SJCRH30 (cell line): ENCODE measurements around the gene BLTP3B. TPM values are rescaled to one million over a fixed set of nuclear protein-coding genes. Genes with fewer than 3 reads are reported as not detected.

Experiments
- DNase-seq, 2 experiments: peaks; one replicate each; pipeline ENCODE4 v3.0.0-alpha.2; 2015 to 2020
- H3K27ac ChIP-seq: fragments of 250-450 bp; sonication (Bioruptor Pico); 2 replicates; pipeline ENCODE4 v1.5.1; 2020; ENCODE audit warnings: mild to moderate bottlenecking, moderate library complexity
- H3K27me3 ChIP-seq: fragments of 250-450 bp; sonication (Bioruptor Pico); 2 replicates; pipeline ENCODE4 v1.5.1; 2020; ENCODE audit warnings: mild to moderate bottlenecking, moderate library complexity
- H3K36me3 ChIP-seq: fragments of 250-450 bp; sonication (Bioruptor Pico); 2 replicates; pipeline ENCODE4 v1.5.1; 2020; ENCODE audit warnings: mild to moderate bottlenecking, moderate library complexity
- H3K4me1 ChIP-seq: fragments of 250-450 bp; sonication (Bioruptor Pico); 2 replicates; pipeline ENCODE4 v1.5.1; 2020; ENCODE audit warnings: mild to moderate bottlenecking, moderate library complexity
- H3K4me3 ChIP-seq: fragments of 250-450 bp; sonication (Bioruptor Pico); 2 replicates; pipeline ENCODE4 v1.5.1; 2020; ENCODE audit warnings: mild to moderate bottlenecking, moderate library complexity
- H3K9me3 ChIP-seq: fragments of 250-450 bp; sonication (Bioruptor Pico); replicated peaks from 2 replicates; pipeline ENCODE4 v1.5.1; 2020; ENCODE audit warnings: mild to moderate bottlenecking, moderate library complexity
- total RNA-seq: library from RNA; depleted of rRNA; stranded (reverse); fragments of >200 nt; shearing (Covaris generic); gene quantifications from 2 replicates; pipeline ENCODE4 v1.2.3, GENCODE V29; 2014; rRNA removed

BLTP3B gene
- total RNA-seq, 1 experiment from 2014 or later, result 33.6 TPM

DNA sequence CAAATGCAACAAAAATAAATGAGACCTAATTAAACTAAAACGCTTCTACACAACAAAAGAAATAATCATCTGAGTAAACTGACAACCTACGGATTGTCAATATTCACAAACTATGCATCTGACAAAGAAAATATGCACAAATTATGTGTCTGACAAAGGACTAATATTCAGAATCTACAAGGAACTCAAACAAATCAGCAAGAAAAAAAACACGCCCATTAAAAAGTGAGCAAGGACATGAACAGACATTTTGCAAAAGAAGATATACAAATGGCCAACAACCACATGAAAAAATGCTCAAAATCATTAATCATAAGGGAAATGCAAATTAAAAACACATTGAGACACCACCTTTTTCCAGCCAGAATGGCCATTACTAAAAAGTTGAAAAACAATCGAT lies 37.0 kb downstream of the BLTP3B start:
- H3K36me3 ChIP-seq, result no peaks in the 10 kb centered on the region
- H3K4me3 ChIP-seq, result no peak overlapping the region
- no peaks in the 10 kb centered on the region for H3K4me1 ChIP-seq
- no peak for DNase-seq
- no peak overlapping the region for H3K27ac ChIP-seq
- H3K9me3 ChIP-seq, result no peaks in the 10 kb centered on the region
- no peaks in the 10 kb centered on the region for H3K27me3 ChIP-seq

DNA sequence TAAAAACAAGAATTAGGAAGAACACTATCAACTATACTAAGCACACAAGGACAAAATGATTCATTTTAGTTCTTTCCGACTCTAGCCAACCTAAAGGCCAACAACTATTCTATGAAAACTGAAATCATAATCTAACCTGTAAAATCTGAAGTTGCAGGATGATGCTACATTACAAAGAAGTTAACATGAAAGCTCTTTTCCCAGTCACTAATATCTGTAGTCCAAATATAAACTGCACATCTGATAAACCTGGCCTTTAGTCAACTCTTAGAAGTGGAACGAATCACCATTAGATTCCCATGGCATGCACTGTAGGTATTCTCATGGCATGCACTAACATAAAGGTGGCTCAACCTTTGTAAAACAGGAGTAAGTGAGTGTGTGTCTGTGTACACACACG lies 41.7 kb downstream of the BLTP3B start:
- H3K27ac ChIP-seq, result no peak overlapping the region
- H3K4me3 ChIP-seq, result no peak overlapping the region
- no peak for DNase-seq
- H3K4me1 ChIP-seq, result no peaks in the 10 kb centered on the region
- no peaks in the 10 kb centered on the region for H3K36me3 ChIP-seq
- no peaks in the 10 kb centered on the region for H3K27me3 ChIP-seq
- H3K9me3 ChIP-seq, result no peaks in the 10 kb centered on the region

Other genes starting within 250 kb of the BLTP3B start
- 1.4 and 2.4 TPM in 2 replicates for gene ANKS1B, start 157.9 kb downstream of the BLTP3B start, total RNA-seq
- gene ACTR6, start 57.9 kb upstream of the BLTP3B start, total RNA-seq, result 25.2 TPM in 2 replicates
- 4.2 and 5.1 TPM in 2 replicates for gene DEPDC4, start 124.2 kb upstream of the BLTP3B start, total RNA-seq
- 42.5 and 49.0 TPM in 2 replicates for gene SCYL2, start 124.3 kb upstream of the BLTP3B start, total RNA-seq
- gene SLC17A8, start 214.2 kb upstream of the BLTP3B start, total RNA-seq, result 0.08 TPM in 1 of 2 replicates, not detected in the other